HG03196 (cell line): ENCODE data around the gene PAQR7.

Experiments used
- ATAC-seq: cut with Tn5 transposase; IDR thresholded peaks from one replicate; pipeline ENCODE4 v1.9.1; 2021; ENCODE audit not compliant: unreplicated experiment

Gene PAQR7, protein sequence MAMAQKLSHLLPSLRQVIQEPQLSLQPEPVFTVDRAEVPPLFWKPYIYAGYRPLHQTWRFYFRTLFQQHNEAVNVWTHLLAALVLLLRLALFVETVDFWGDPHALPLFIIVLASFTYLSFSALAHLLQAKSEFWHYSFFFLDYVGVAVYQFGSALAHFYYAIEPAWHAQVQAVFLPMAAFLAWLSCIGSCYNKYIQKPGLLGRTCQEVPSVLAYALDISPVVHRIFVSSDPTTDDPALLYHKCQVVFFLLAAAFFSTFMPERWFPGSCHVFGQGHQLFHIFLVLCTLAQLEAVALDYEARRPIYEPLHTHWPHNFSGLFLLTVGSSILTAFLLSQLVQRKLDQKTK

DNA sequence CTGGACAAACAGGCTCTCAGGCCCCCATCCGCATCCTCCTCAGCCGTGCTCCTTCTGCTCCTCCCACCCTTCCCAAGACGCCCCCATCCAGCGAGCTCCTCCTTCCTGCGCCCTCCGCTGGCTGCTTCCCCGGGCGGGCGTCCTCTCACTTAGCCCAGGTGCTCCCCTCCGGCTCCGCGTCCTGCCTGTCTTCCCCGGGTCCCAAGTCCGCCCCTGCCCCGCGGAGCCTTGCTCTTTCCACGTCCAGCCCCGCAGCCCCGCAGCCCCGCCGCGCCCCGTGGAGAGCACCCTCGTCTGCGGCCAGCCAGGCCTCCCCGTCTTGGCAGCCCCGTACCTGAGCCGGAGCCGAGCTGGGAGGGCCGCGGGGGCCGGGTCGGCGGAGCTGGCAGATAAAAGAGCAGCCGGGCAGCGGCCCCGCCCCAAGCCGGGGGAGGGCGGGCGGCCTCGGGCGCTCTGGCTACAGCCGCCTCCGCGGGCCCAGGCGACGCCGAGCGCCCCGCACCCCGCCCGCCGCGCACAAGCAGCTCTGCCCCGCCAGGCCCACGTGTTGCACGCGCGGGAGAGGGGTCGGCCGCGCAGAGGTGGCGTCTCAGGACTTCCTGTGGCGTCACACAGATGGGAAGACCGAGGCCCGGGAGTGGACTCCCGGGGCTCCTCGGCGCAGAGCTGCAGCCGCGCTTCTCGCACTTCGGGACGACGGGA, at the start of gene PAQR7:
Gene PAQR7, minus strand, starts transcription at position 555 of the 702 bp plus-strand sequence. CDS start 11,869 bp downstream, outside the sequence.
- ATAC-seq: no peak

DNA sequence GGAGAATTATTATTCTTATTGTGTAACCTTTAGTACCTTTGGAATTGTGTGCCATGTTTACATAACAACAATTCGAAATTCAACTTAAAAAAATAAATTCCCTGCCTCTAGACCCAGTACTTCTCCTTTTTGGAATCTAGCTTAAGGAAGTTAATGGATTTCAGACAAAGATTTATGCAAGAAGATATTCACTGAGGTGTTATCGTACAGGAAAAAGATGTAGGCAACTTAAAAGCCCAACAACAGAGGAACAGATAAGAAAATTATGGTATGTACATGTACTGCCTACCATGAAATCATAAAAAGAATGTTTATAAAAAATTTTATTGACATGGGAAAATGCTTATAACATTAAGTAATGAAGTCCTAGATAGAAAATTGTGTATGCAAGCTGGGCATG, 48.9 kb upstream of the PAQR7 start:
- no peak for ATAC-seq

GRCh38 chr1:25922971-25923552, 47.6 kb upstream of the PAQR7 start:
- ATAC-seq: no peak

GRCh38 chr1:25922056-25922970, 46.8 kb upstream of the PAQR7 start:
- ATAC-seq: no peak

GRCh38 chr1:25918615-25919014, 43.1 kb upstream of the PAQR7 start:
- ATAC-seq: no peak

DNA sequence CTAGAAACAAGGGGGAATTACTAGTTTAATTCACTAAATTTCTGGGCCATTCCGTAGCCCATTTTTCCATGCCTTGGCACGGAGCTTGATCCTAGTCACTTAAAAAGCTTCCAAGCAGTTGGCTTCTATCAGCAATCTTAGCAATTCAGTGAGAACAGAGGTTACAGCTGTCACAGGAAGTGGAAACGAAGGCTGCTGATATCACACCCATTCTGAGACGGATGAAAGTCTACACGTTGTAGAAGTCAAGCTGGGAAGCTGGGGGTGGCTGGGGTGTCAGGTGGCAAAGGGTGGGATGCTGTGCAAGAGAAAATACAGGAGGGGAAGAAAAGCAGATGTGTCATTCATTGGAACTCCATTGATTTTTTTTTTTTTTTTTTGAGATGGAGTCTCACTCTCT, 42.5 kb upstream of the PAQR7 start:
- ATAC-seq: no peak

- ATAC-seq: no peak
Measured at GRCh38 chr1:25916460-25916859, 41.0 kb upstream of the PAQR7 start.

- ATAC-seq: no peak
Measured at GRCh38 chr1:25914074-25914995, 38.8 kb upstream of the PAQR7 start.

DNA sequence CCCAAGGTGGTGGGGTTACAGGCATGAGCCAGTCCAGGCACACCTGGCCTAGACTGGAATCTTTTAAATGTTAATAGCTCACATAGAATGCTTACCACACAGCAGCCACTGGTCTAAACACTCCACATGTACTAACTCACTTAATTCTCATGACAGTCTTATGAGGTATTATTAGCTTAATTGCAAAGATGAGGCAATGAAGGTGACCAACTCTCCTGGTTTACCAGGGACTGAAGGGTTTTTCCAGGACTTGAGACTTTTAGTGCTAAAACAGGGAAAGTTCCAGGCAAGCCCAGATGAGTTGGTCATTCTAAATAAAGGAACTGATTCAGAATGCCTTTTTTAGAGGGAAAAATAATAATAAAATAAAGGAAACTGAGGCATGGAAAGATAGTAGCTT, 37.7 kb upstream of the PAQR7 start:
- no peak for ATAC-seq

DNA sequence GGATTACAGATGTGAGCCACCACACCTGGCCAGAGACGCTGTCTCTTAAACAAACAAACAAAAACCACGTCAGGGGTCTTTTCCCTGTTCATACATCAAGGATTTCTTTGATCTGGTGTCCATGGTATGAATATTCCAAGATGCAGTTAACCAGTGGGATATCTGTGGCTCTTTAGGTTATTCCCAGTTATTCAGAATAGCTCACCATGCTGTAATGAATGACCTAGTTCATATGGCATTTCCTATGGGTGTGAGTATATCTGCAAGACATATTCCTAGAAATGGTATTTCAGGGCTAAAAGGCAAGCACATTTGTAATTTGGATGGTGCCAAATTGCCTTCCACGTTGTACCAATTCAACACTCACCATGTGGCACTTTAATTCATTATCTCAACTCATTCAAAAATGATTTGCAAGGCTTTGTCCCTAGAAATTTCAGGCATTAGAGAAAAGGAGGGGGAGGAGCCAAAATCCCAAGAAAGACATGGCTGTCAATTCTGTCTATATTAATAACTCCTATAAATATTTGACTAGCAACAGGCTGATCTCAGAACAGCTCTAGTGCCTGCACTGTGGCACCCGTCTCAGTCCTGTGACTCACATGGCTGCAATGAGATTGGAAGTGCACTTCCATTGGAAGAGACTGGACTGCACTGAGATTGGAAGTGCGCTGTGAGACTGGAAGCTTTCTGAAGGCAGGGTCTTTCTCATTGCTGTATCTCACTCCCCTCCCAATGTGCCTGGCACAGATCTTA, 36.7 kb upstream of the PAQR7 start:
- no peak for ATAC-seq

GRCh38 chr1:25911162-25911561, 35.7 kb upstream of the PAQR7 start:
- ATAC-seq: no peak

- no peak for ATAC-seq
Measured at GRCh38 chr1:25909040-25909439, 33.5 kb upstream of the PAQR7 start.

- ATAC-seq: no peak
Measured at GRCh38 chr1:25908161-25908560, 32.7 kb upstream of the PAQR7 start.

- ATAC-seq: no peak
Measured at GRCh38 chr1:25907601-25908000, 32.1 kb upstream of the PAQR7 start.

DNA sequence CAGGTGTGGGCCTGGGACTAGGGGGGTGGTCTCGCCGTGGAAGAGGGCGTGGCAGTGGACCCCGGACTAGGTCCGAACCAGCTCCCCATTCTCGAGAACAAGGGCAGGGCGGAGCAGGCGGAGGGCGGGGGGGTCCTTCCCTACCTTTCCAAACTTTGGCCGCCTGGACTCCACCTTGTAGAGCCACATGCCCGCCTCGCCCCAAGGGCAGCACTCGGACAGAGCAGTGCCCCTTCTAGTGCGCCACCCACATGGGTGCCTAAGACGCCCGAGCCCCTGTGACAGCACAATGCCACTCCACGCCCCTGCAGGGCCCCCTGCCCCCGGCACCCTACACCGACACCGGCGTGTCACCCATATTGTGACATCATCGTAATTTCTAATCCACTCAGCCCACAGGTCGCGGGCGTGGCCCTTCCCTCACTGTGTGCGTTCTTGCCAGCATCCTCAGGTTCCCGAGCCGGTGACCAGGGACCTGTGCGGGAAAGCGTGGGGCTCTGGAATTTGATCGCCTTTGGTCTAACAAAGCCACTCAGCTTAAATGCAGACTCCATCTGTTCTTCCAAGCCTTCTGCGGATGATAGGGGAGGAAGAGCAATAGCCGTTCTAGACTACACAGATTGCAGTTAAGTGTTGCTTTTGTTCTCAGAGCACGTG, 31.3 kb upstream of the PAQR7 start:
- ATAC-seq: peak; percentile 7

DNA sequence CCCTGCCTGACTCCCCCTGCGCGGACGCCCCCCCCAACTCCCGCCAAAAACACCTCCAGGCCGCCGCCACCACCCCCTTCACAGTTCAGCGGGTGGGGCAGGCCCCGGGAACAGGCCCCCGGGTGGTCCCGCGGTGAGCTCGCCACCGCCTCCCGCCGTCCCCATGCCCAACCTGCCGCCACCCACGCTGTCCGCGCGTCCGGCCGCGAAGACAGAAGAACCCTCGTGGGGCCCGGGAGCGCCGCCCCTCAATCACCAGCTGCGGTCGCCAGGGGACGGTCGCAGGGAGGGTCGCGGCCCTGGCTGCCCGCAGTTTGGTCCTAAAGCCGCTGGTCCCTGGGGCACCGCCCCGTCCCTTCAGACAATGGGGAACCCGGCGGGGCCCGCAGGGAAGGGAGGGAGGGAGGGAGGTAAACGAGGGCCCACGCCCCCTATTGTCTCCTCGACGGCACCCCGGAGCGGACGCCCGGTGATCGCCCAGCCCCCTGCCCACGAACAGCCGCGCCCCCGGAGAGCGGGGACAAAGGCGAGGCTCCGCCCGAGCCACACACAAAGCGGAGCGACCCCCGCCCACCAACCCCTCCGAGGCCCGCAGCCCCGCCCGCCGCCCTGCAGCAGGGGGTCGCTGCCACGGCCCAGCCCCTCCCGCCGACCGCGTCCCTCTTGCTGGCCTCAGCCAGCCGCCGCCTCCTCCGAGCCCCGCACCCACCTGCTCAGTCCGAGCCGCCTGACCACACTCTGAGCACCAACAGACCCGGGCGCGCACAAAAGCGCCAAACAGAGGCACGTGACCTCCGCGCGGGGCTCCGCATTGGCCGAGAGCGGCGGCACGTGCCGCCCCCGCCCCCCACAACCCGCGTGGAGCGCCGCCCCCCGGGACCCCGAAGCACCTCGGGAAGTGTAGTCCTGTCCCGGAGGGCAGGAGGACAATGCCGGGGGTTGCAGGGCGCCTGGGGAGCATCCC, 30.5 kb upstream of the PAQR7 start, which contains the start of gene STMN1:
Gene STMN1, minus strand, starts transcription at position 740 of the 964 bp plus-strand sequence. CDS start 1,743 bp downstream, outside the sequence.
- ATAC-seq: peak; percentile 59

- peak; percentile 58 for ATAC-seq
Measured at GRCh38 chr1:25904943-25905679, 29.6 kb upstream of the PAQR7 start.
